Stimulated activated CD8-positive, alpha-beta memory T cell treated with anti-CD3 and anti-CD28 coated beads, Interleukin-12 subunit alpha, Interleukin-12 subunit beta, amount 100 ng/mL, for 24 hours (primary cell): ENCODE measurements around the gene MBD6.

Experiments used
- DNase-seq: peaks from one replicate; pipeline ENCODE4 v3.0.0-alpha.2; 2020; ENCODE audit errors: extremely low read depth

Gene MBD6

GRCh38 chr12:57529831-57530230 lies 7.2 kb downstream of the MBD6 start:
- no peak for DNase-seq

- DNase-seq, result no peak
Observed at GRCh38 chr12:57530396-57531142, 7.9 kb downstream of the MBD6 start.

GRCh38 chr12:57531836-57532235 lies 9.2 kb downstream of the MBD6 start:
- no peak for DNase-seq

GRCh38 chr12:57533108-57533507 lies 10.5 kb downstream of the MBD6 start:
- no peak for DNase-seq

DNA sequence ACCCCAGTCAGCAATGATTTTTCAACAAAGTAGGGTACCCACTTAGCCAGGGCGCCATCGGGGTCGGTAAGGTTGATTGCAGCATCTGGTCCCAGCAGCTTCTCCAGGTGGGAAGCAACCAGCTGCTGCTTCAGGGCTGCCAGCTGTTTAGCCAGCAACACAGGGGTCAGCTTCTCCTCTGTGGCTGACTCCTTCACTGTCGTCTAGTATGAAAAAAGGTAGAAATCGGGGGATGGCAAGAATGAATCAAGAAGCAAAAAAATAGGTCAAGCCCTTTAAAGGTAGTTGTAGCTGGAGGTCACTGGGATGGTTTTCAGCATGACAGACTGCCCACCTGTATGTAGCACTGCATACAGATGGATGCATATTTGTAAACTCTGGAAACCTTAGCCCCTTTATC lies 11.6 kb downstream of the MBD6 start:
- no peak for DNase-seq

GRCh38 chr12:57534991-57535543 lies 12.4 kb downstream of the MBD6 start:
- DNase-seq, result no peak

DNA sequence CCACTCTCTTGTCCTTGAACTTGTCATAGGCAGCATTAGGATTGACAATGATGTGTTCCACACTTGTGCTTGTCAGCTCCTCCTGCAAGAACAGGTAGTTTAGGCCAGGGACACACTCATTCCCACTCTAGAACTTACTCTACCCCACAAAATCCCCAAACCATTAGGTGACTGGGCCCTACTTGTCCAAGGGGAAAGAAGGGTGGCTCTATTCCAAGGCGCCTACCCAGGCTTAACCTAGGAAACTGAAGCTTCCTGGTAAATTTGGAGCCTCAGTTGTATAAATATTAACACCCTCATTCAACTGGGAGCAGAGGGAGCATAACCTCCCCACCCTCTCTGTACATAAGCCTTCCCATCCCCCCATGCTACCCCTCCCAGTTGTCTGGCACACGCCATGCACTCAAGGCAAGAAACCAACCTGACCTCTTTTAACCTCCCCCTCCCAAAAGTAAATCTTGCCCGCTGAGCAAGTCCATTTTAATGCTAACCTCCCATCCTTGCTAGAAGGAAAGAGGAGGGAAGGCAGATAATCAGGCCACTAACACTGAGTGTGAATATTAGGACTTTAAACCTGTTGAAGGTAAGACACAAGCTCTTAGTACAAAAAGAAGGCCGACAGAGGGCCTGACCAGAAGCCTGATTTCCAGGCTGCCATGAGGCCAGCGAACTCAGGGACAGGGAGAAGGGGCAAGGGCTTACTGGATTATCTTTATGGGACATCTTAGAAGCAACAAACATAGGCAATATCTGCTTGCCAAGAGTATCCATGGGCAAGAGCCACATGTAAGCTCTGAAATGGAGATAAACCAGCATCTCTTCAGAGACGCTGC lies 13.4 kb downstream of the MBD6 start:
- no peak for DNase-seq

DNA sequence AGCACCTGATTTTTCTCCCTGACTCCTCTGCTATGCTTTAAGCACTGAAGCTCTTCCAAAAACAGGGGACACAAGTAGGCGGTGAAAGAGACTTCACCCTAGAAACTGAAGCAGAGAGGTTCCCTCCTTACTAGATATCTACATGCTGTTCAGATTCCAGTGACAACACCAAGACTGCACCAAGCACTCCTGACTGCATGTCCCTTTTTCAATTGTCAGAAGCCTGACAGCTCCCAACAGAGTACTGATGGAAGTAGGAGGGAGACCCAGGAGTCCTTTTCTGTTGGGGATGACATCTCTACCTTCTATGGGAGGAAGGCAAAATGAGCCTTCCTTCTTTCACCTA lies 13.9 kb downstream of the MBD6 start:
- DNase-seq, result no peak

DNA sequence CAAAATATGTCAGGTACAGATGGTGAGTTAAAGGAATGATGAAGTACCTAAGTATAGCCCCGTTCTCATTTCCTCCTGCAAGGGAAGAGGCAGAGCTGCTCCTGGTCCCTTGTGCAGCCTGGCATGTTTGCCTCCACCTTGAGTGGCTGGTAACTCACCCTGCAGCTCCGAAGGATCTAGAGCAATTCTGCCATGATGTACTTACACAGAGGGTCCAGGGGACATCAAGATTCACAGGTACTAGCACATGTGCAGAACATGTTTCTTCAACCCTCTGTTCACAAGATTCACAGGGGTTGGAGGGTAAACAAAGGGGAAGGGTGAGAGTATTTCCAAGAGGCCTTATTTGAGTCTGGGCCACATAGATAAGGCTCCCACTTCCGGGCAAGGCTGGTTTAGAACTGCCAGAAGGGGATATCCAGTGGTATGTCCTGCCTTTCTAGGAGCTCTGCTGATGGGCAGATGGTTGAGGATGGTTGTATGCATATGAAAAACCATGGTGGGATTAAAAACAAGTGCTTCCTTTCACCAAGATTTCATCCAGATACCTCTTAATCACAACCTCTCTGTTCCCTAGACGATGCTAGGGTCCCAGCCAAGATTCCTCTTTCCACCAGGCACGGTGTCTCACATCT lies 16.6 kb downstream of the MBD6 start:
- DNase-seq, result no peak

DNA sequence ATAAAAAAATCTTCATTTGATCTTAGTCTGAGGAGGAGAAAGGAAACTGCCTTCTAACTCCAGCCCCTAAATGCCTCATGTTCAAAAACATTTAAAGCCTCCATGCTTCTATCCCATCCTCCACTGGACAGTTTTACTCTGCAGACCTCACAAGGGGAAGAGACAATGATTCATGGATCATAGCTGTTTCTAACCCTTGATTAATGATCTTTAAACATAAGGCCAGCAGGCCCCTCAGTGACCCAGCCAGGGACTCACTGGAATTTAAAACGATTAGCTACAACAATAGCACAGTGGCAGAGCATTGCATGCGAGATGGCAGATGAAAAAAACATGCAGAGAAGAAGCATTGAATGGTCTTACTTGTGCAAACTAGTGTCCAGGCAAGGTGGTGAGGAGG lies 18.4 kb downstream of the MBD6 start:
- DNase-seq, result no peak

- no peak for DNase-seq
Observed at GRCh38 chr12:57541717-57542116, 19.1 kb downstream of the MBD6 start.

GRCh38 chr12:57543581-57543980 lies 21.0 kb downstream of the MBD6 start:
- DNase-seq, result no peak

GRCh38 chr12:57545809-57546437 lies 23.3 kb downstream of the MBD6 start:
- no peak for DNase-seq

DNA sequence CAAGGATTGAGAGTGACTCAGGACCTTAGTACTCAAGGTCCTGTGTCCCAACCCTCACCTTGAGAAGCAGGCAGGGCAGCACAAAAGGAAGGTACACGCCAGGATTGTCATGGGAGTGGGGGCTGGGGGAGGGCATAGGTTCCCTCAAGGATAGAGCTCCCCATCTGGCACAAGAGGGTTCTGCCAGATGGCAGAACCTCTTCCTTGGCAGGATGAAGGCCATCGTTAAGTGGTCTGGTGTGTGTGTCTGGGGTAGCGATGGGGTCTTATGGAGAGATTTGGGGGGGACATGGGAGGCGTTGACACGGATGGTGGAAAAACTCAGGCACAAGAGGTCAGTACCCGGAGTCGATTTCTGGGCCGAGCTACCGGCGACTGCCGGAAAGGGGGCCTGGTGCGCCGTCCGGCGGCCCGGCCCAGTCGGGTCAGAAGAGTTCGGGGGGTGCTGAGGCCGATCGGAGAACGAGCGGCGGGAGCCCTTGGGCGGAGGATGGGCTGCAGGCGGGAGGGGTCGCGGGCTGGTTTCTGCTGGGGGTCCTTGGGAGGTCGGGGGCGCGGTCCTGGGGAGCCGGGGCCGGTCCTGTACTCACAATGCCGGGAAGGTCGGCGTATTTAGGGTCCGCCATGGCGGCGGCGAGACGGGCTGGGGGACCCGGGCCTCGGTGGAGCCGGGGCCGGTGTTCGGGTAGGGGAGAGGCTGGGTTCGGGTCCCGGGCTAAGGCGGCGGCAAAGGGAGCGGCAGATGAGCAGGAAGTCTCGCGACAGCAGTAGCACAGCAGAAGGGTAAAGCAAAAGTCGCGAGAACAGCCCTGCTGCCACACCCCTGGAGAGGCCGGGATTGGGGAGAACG lies 24.0 kb downstream of the MBD6 start, which contains the start of gene DCTN2:
Gene DCTN2, minus strand, starts transcription at position 755 of the 850 bp plus-strand sequence. Its CDS starts 129 bp downstream, at position 626.
- peak; percentile 83 for DNase-seq

GRCh38 chr12:57547288-57548012 lies 24.8 kb downstream of the MBD6 start:
- DNase-seq, result no peak

DNA sequence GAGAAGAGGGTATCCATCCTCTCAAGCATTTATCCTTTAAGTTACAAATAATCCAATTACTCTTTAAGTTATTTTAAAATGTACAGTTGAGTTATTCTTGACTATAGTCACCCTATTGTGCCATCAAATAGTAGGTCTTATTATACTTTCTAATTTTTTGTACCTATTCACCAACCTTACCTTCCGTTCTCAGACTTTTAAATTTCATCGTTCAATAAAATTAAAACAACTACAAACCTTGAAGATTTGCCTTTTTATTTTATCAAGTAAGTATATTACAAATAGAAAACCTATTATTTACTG lies 25.3 kb downstream of the MBD6 start:
- DNase-seq, result no peak

DNA sequence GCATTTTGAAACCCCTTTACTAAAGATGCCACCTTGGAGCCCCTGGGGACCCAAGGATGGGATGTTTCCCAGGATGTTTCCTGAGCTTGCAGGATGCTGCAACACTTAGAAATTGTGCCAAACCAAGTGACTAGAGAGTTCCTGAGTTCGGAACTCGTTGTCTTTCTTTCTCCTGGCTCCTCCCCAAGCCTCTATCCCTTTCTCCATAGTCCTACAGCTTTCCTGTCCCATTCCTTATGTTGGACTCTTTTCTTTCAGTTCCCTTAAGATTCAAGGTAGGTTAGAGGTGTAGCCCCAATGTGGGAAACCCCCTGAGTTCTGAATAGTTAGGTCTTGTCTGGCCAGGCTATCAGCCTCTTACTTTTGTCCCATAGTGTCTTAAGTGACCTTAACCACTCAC lies 25.9 kb downstream of the MBD6 start:
- no peak for DNase-seq

DNA sequence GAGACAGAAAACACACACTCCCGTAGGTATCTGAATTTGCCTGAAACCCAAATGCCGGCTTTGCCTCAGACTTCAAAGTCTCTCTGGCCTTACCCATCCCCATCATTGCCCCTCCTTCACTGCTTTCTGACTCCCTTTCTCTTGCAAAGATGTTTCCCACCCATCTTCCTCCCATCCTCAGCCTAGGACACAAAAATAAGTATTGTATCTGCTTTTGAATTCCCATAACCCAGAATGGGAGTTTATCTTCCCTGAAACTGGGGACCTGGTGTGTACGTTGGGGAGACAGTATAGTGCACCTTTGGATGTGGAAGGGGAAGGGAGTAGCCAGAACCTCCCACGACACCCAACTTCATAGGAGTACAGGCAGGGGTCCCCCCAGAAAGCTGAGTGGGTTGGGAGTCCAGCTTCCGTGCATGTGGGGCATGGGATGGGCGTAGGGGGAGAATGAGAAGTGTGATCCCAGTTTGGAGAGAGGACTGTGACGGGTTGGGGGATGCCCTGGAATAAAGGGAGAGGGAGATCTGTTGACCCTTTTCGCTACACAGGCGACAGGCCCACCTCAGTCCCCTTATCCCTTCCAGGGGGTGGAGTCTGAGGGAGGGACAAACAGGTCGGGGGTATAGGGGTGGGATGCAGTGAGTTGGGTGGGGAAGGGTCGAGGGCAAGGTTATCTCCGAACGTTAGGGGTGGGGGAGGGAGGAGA lies 26.7 kb downstream of the MBD6 start:
- DNase-seq, result no peak

DNA sequence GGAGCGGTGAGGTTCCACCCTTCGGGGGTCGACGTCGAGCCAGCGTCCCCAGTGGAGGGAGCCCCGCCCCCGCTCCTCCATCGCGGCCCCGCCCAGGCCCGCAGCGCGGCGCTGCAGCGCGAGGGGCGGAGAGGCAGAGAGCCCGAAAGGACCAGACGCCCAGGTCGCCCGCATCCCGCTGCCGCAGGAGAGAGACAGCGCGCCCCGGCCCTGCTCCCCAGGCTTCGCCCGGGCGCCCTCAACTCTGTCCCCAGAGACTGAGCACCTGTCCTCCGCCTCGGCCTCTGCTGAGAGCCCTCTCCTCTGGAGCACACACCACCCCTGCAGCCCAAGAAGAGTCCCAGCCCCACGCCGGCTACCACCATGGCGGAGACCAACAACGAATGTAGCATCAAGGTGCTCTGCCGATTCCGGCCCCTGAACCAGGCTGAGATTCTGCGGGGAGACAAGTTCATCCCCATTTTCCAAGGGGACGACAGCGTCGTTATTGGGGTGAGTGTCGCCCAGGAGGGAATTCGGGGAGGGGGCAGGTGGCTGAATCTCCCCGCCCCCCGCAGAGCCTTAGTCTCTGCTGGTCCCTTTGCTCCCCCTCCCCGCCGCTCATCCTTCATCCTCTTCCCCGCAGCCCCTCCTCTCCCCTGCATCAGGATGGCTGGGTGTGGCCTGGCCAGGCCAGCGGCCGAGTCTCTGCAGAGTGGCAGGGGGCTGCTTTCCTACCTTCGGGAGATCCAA lies 27.5 kb downstream of the MBD6 start, which contains the start of gene KIF5A:
Gene KIF5A, plus strand, starts transcription at position 136 of the 732 bp plus-strand sequence. Its CDS starts 228 bp downstream, at position 364.
- peak; percentile 35 for DNase-seq
